ENCODE results near the gene ATP10B.

ATP10B gene

GRCh38 chr5:160548949-160549645 is 302.9 kb downstream of the ATP10B start:
- no peak for DNase-seq (ENCODE audit: low spot score)

DNA sequence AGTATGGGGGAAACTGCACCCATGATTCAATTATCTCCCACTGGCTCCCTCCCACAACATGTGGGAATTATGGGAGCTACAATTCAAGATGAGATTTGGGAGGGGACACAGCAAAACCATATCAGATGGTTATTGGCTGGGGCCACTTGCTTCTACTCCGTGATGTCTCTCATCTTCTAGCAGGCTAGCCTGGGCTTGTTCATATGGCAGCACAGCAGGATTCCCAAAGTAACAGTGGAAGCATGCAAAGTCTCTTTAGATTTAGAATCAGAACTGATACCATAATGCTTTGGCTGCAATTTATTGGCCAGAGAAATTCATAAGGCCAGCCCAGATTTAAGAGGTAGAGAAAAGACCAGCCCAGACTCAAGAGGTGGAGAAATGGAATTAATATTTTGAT is 304.1 kb downstream of the ATP10B start:
- DNase-seq (ENCODE audit: low spot score) = no peak

DNA sequence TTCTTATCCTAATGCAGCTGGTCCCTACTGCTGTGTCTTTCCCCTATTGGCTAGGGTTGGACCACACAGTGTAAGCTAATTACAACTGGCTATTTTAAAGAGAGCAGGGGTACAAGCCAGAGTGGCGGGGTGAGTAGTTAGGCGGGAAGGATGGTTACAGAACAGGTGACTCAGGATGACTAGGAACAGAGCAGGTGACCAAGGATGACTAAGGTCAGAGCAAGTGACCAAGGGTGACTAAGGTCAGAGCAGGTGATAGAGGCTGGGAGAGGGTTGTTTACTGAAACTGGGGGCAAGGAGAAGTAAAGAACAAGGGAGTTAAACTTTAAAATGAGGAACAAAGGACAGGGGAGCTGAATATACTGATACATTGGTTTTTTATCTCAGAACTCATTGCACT is 304.9 kb downstream of the ATP10B start:
- DNase-seq (ENCODE audit: low spot score) = no peak

DNA sequence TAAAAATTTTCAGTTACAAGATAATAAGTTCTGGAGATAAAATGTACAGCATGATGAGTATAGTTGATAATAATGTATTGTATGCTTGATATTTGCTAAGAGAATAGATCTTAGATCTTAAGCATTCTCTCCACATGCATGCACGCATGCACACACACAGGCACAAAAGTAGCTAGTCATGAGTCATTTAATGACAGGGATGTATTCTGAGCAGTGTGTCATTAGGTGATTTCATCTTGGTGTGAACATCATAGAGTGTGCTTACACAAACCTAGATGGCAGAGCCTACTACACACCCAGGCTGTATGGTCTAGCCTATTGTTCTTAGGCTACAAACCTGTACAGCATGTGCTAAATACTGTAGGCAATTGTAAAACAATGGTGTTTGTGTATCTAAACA is 306.2 kb downstream of the ATP10B start:
- no peak for DNase-seq (ENCODE audit: low spot score)

GRCh38 chr5:160543395-160543794 is 308.6 kb downstream of the ATP10B start:
- DNase-seq (ENCODE audit: low spot score) = no peak

GRCh38 chr5:160542840-160543239 is 309.2 kb downstream of the ATP10B start:
- DNase-seq (ENCODE audit: low spot score) = no peak

DNA sequence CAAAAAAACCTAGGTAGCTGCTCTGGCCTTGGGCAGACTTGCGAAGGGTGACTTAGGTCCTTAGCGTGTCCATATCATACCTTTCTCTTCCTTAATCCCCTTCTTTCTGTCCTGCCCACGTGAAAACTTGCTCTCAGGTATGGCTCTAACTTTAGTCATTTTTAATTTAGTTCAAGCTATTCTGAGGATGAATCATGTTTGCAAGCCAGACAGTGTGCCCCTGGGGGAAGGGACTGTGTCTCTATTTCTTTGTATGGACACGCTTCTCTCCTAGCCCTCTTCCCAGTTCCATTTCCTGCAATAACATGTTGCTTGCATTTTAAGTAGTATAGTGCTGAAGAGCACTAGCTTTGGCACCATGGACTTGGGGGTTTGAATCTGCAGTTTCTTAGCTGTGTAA is 309.7 kb downstream of the ATP10B start:
- no peak for DNase-seq (ENCODE audit: low spot score)

- DNase-seq (ENCODE audit: low spot score) = no peak
These were observed 312.6 kb downstream of the ATP10B start for GRCh38 chr5:160539431-160539830.

- DNase-seq (ENCODE audit: low spot score) = no peak
These were observed 314.1 kb downstream of the ATP10B start for GRCh38 chr5:160537940-160538339.

- DNase-seq (ENCODE audit: low spot score) = no peak
These were observed 314.9 kb downstream of the ATP10B start for GRCh38 chr5:160537116-160537515.

GRCh38 chr5:160534914-160535313 is 317.1 kb downstream of the ATP10B start:
- DNase-seq (ENCODE audit: low spot score) = no peak

DNA sequence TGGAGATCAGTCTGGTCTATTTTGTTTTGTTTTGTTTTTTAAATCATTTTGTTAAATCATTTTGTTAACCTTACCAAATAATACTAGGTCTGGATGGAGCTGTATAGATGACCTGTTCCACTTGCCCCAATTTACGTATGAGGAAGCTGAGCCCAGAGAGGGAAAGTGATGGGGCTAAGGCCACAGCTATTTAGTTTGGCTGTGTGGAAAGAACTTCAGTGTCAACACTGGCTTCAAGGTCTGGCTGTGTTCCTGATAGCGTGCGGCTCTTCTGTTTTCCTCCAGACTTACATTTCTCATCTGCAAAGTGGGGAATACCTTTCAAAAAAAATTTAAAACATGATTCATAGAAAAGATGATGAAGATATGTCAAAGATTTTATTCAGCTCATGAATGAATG is 317.9 kb downstream of the ATP10B start:
- no peak for DNase-seq (ENCODE audit: low spot score)

DNA sequence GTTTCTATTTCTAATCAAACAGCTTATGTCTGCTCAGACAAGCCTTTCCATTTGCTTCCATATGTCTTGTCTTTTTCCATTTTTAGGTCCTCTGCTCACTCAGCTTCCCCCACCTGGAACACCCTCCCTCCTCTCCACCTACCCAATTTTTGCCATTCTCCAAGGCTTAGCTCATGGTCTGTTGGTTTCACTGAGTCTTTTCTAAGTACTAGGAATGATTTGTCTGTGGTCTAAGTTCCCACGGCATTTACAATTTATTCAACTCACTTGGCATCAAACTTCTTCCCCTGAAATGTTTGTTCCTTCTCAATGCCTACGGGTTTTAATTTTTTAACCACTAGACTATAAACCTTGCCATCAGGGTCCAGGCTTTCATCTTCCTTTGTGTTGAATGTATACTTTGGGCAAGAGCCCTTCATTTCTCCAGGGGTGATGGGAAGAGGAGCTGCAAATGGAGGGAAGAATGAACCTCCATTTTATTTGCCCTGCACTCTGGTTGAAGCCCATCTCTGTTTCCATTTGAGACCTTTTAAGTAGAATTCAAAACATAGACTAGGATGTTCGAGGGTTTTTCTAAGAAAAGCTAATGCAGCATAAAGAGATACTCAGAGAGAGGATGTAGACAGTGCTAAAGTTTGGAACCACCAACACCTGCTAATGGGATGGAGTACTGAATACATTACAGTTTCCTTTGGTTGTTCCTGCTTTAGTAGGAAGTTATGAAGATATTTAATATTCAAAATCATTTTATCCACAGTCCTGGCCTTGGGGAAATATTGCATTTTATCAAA is 326.3 kb downstream of the ATP10B start:
- DNase-seq (ENCODE audit: low spot score) = no peak

GRCh38 chr5:160524827-160525226 is 327.2 kb downstream of the ATP10B start:
- DNase-seq (ENCODE audit: low spot score) = no peak

- DNase-seq (ENCODE audit: low spot score) = no peak
These were observed 328.4 kb downstream of the ATP10B start for GRCh38 chr5:160523502-160524163.

DNA sequence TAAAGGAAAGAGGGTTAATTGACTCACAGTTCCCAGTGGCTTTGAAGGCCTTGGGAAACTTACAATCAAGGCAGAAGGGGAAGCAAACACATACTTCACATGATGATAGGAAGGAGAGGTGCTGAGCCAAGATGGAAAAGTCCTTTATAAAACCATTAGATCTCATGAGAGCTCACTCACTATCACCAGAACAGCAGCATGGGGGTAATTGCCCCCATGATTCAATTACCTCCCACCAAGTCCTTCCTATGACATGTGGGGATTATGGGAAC is 330.7 kb downstream of the ATP10B start:
- DNase-seq (ENCODE audit: low spot score) = no peak

DNA sequence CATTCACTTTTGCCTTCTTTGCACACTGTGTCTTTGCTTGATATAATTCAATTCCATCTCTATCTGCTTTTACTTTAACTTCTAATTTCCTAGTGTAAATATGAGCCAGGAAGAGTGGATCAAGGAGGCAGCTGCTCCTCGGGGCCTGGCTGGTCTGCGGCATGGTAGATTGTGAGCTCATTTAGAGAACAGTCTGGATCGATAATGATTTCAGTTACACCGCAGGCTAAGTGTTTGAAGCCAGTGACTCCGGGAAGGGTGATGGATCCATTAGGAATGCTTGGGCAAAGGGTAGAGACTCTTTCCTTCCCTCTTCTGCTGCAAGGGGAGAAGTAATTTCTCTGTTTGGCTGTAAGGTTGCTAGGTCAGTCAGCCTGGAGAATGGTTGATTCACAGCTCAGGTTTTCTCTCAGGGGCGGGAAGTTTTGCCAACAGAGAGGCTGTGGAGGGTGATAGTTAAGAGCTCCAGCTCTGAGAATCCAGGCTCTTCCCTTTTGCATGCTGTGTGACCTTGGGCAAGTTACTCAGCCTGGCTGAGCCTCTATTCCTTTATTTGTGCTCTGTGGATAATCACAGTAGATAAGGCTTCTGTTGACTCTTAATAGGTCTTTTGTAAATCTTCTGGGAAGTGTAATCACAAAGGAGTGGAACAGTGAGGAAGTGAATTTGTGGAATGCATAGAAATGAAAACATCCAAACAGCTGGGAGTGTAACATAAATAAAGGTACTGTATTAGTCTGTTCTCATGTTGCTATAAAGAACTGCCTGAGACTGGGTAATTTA is 331.2 kb downstream of the ATP10B start:
- DNase-seq (ENCODE audit: low spot score) = no peak

DNA sequence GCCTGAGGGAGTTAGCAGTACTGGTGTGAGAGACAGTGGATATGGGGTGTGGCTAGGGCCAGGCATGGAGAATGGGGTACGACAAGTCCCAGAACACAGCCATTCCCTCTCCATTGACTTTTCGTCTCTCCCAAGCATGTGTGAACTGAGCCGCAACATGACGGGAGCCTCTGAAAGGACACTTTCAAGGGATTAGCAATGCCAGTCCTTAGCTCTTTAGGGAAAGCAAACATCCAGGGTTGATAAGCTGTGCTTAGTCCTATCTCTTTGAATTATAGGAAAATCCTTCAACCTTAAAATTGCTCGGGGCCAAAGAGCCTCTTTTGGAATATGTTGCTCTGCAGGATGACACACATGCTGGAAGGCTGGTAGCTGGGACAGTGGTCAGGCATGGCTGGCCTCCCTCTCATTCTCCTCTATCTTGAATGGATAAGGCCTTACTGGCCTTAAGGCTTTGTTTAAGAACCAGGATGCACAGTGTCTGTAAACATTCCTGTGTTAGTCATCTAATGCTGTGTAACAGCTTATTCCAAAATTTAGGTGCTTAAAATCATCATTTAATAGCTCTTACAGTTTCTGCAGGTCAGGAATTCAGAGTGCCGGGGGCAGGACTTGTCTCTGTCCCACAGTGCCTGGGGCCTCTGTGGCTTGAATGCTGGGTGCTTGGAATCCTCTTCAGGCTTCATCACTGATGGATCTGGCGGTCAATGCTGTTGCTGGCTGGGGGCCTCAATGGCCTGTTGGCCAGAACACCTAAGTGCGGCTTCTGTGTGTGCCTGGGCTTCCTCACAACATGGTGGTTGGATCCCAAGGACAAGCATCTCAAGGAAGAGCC is 335.1 kb downstream of the ATP10B start:
- no peak for DNase-seq (ENCODE audit: low spot score)

- no peak for DNase-seq (ENCODE audit: low spot score)
These were observed 337.1 kb downstream of the ATP10B start for GRCh38 chr5:160514866-160515265.

- DNase-seq (ENCODE audit: low spot score) = no peak
These were observed 337.8 kb downstream of the ATP10B start for GRCh38 chr5:160514191-160514590.

DNA sequence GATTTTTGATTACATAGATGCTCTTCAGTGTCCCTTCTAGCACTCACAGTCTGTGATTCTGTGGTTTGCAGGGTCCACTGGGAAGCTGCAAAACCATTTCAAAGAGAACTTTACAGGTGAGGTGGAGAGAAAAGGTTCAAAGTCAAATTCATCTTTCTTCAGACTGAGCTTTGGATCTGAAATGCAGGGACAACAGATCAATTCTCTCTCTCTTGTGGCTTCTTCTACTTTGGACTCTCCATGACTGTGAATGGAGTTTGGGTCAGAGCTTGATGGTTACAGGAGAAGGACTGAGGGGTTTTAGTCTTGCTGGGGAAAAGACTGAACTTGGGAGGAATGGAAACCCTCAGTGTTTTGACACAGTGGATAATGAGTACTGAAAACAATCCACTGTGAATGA is 338.5 kb downstream of the ATP10B start:
- DNase-seq (ENCODE audit: low spot score) = no peak

Data from hematopoietic multipotent progenitor cell treated with erythropoietin and hydrocortisone succinate and interleukin-3 and kit ligand, for 15 days (in vitro differentiated cells).